ENCODE data around the gene NPTX2.

Gene NPTX2

DNA sequence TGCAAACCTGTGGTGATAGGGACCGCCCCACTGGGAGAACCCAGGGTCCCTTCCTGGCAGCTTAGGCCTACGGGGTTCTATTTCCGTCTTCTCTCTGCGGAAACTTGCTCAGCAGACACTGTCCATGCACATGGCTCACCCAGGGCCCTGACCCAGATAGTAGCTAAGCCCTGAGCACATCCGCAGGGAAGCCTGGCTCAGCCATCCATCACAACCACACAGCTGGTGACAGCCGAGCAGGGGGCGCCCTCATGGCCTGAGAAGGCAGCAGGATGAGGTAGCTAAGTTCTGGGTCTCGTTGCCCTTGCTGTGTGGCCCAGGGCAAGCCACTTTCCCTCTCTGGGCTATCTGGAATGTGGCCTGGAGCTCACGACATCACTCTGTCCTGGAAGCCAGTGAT lies 23.3 kb downstream of the NPTX2 start:
- Histone ChIP-seq H3K4me3 (ENCODE audit: low read depth, low read length) (no peak overlapping the region), H3K27ac (no peak overlapping the region), H3K27me3 (replicated peaks) (no peaks in the 10 kb centered on the region), H3K36me3 (replicated peaks) (no peaks in the 10 kb centered on the region)
- in situ Hi-C loops (cut with HindIII; ENCODE audit: low pct_ligation_motif_present, low sequenced_read_pairs): no loop called here
- TF ChIP-seq, protein P1, sequence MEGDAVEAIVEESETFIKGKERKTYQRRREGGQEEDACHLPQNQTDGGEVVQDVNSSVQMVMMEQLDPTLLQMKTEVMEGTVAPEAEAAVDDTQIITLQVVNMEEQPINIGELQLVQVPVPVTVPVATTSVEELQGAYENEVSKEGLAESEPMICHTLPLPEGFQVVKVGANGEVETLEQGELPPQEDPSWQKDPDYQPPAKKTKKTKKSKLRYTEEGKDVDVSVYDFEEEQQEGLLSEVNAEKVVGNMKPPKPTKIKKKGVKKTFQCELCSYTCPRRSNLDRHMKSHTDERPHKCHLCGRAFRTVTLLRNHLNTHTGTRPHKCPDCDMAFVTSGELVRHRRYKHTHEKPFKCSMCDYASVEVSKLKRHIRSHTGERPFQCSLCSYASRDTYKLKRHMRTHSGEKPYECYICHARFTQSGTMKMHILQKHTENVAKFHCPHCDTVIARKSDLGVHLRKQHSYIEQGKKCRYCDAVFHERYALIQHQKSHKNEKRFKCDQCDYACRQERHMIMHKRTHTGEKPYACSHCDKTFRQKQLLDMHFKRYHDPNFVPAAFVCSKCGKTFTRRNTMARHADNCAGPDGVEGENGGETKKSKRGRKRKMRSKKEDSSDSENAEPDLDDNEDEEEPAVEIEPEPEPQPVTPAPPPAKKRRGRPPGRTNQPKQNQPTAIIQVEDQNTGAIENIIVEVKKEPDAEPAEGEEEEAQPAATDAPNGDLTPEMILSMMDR (IDR thresholded peaks at IDR 0.05; ENCODE audit: low read depth, low read length, missing control alignments): no peak
- no peak for DNase-seq

DNA sequence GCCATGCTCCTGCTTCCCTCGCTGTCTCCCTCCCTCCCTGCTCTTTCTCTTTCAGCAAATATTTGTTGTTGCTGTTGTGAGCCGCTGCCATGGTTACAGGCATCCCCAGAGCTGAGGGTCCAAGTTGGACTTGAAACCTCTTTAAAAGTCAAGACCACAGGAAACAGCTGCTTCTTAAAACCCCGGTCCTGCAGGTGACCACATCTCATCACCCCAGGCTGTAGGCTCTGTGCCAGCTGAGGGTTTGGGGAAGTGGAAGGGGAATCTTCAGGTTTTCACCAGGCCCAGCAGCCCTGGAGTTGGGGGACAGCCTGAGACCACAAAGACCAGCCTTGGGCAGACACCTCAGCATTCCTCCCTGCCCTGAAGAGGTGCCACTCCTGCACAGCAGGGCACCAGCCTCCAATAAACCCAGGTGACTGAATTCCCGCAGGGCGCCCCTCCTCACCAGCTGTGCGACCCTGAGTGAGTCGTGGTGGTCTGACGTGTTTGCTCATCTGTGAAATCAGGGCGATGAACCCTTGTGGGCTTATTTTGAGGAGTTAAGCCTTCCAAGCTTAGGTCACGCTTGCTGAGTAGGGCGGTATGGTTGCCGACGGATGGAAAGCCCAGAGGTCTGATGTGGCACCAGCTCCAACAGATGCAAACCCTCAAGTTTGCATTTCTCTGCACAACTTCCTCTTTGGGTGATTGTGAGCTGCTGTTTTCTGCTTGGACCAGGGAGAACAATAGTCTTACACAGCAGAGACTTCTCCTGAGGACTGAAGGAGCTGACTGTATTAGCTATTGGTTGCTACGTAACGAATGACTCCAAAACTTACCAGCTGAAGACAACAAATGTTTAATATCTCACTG lies 24.8 kb downstream of the NPTX2 start:
- Histone ChIP-seq H3K27ac (no peak overlapping the region), H3K4me3 (ENCODE audit: low read depth, low read length) (no peak overlapping the region), H3K27me3 (replicated peaks) (no peaks in the 10 kb centered on the region), H3K36me3 (replicated peaks) (no peaks in the 10 kb centered on the region)
- DNase-seq: no peak
- in situ Hi-C loops (cut with HindIII; ENCODE audit: low pct_ligation_motif_present, low sequenced_read_pairs): no loop called here
- TF ChIP-seq, protein P1 (IDR thresholded peaks at IDR 0.05; ENCODE audit: low read depth, low read length, missing control alignments): no peak

DNA sequence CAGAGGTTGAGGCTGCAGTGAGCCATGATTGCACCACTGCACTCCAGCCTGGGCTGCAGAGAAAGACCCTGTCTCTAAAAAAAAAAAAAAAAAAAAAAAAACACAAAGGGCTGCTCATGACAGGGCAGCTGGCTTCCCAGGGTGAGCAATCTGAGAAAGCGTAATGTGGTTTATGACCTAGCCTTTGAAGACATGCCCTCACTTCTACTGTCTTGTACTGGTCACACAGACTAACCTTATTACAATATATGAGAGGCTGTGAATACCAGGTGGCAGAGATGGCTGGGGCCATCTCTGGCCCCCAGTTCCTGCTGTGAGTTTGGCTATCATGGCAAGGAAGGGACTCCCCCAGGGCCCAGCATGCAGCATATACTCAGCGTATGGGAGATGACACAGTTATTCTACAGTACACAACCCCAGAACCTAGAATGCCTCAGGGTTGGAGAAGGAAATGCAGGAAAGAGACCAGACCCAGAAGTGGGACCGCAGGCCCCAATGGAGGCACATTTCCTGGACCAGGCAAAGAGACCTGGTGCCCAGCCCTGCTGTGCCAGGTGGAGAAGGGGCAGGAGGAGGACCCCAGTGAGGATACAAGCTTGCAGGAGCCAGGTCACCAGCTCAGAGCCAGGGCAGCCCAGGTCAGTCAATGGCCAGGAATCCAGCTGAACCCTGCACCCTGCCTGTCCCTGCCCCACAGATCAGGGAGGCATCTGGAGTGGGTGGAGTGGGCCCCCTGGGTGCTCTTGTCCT lies 26.3 kb downstream of the NPTX2 start:
- DNase-seq: no peak
- TF ChIP-seq, protein P1 (IDR thresholded peaks at IDR 0.05; ENCODE audit: low read depth, low read length, missing control alignments): no peak
- H3K36me3 ChIP-seq (replicated peaks): no peaks in the 10 kb centered on the region
- no peak overlapping the region for H3K27ac ChIP-seq
- in situ Hi-C loops (cut with HindIII; ENCODE audit: low pct_ligation_motif_present, low sequenced_read_pairs): no loop called here
- no peak overlapping the region for H3K4me3 ChIP-seq (ENCODE audit: low read depth, low read length)
- H3K27me3 ChIP-seq (replicated peaks): no peaks in the 10 kb centered on the region

DNA sequence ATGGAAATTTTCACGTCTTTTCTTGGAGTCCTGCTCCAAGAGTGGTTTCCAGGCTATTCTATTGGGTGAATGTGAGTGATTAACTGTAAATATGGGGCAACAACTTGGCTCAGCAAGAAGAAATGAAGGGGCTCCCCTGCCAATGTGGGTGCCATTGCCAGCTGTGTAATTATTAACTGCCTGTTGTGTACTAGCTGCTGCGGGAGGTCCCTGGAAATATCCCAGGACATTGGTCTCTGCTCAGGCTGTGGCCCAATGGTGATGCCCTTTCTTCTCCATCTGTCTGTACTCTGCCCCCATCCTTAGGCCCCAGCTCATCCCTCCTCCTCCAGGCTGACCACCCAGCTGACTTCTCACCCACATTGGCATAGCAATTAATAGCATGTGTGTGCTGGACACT lies 29.4 kb downstream of the NPTX2 start:
- Histone ChIP-seq H3K27me3 (replicated peaks) (no peaks in the 10 kb centered on the region), H3K27ac (no peak overlapping the region), H3K4me3 (ENCODE audit: low read depth, low read length) (no peak overlapping the region), H3K36me3 (replicated peaks) (no peaks in the 10 kb centered on the region)
- TF ChIP-seq, protein P1 (IDR thresholded peaks at IDR 0.05; ENCODE audit: low read depth, low read length, missing control alignments): no peak
- in situ Hi-C loops (cut with HindIII; ENCODE audit: low pct_ligation_motif_present, low sequenced_read_pairs): no loop called here
- DNase-seq: no peak

DNA sequence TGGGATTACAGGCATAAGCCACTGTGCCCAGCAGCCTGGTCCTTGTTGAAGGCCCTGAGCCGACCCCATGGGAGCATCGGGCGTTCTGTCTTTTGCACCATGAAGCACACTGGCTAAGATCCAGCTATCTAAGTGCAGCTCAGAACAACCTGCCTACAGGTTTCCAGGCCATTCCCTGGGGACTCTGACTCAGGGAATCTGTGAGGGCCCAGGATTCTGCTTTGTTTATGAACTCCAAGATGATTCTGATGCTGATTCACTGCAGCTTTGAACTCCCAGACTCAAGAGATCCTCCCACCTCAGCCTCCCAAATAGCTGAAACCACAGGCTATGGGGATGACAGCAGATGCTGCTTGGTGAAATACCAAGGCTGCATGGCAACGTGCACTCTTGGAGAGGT lies 30.2 kb downstream of the NPTX2 start:
- H3K4me3 ChIP-seq (ENCODE audit: low read depth, low read length): no peak overlapping the region
- no peaks in the 10 kb centered on the region for H3K27me3 ChIP-seq (replicated peaks)
- TF ChIP-seq, protein P1 (IDR thresholded peaks at IDR 0.05; ENCODE audit: low read depth, low read length, missing control alignments): no peak
- in situ Hi-C loops (cut with HindIII; ENCODE audit: low pct_ligation_motif_present, low sequenced_read_pairs): no loop called here
- no peak for DNase-seq
- H3K36me3 ChIP-seq (replicated peaks): no peaks in the 10 kb centered on the region
- no peak overlapping the region for H3K27ac ChIP-seq
